ENCODE results near the gene VPS33B. TPM values are rescaled to one million over a fixed set of nuclear protein-coding genes. Genes with fewer than 3 reads are reported as not detected.

VPS33B gene
- total and polyA plus RNA-seq, 4 donors = 1.3 to 8.9 (median 4.5) TPM

DNA sequence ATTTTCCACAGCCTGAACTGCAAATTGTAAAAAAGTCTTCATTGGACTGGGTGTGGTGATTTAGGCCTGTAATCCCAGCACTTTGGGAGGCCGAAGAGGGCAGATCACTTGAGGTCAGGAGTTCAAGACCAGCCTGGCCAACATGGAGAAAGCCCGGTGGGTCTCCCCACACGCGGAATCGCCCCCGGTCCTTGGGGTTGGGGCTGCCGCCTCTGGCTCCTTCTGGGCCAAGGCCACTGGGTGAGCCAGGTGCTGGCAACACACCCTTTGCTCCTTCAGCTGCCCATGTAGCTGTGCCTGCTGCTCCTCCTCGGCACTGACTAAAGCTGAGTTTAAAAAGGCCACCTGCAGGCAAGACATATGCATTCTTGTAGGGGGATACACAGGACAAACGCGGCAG, 9.4 kb upstream of the VPS33B start:
- Histone ChIP-seq H3K9me3 (ENCODE audit: control insufficient read depth in 4 of 4, low read length in 3 of 4) (no peaks in the 10 kb centered on the region), H3K27ac (ENCODE audit: low read depth in 1 of 2, low read length in 2 of 2) (no peak overlapping the region), H3K36me3 (ENCODE audit: control insufficient read depth in 4 of 4, insufficient read depth in 3 of 4, low read depth in 1 of 4, low read length in 3 of 4) (no peaks in the 10 kb centered on the region), H3K4me3 (ENCODE audit: low read depth in 1 of 3, low read length in 3 of 3) (no peak overlapping the region), H3K9ac (ENCODE audit: low read depth in 1 of 2, low read length in 2 of 2) (no peak overlapping the region), H3K4me1 (ENCODE audit: control insufficient read depth in 4 of 4, insufficient read depth in 4 of 4, low read length in 3 of 4) (peaks cover 0 to 3% (median 0%) of the 10 kb centered on the region in 4 donors), H3K27me3 (ENCODE audit: control insufficient read depth in 4 of 4, insufficient read depth in 4 of 4, low read length in 3 of 4) (no peaks in the 10 kb centered on the region)
- no peak for DNase-seq (ENCODE audit: low spot score)
- WGBS = 86% methylated on average over 10 of the region's 10 CpGs
- TF ChIP-seq FOXA1 (IDR thresholded peaks at IDR 0.05) (no peak), HNF4G (IDR thresholded peaks at IDR 0.05) (no peak), RXRA (IDR thresholded peaks at IDR 0.05) (no peak), SP1 (IDR thresholded peaks at IDR 0.05) (no peak), RAD21 (IDR thresholded peaks at IDR 0.05) (no peak), FOXA2 (IDR thresholded peaks at IDR 0.05) (no peak), JUND (IDR thresholded peaks at IDR 0.05) (no peak), HNF4A (conservative IDR thresholded peaks at IDR 0.05) (no peak), EGR1 (IDR thresholded peaks at IDR 0.05; ENCODE audit: low read depth in 2 of 2) (no peak), GABPA (IDR thresholded peaks at IDR 0.05 in 1 of 2, conservative IDR thresholded peaks at IDR 0.05 in 1 of 2) (no peak), YY1 (IDR thresholded peaks at IDR 0.05) (no peak), TAF1 (conservative IDR thresholded peaks at IDR 0.05) (no peak), NR2F2 (IDR thresholded peaks at IDR 0.05) (no peak)
- TF ChIP-seq, protein P1, sequence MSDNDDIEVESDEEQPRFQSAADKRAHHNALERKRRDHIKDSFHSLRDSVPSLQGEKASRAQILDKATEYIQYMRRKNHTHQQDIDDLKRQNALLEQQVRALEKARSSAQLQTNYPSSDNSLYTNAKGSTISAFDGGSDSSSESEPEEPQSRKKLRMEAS (IDR thresholded peaks at IDR 0.05) = no peak
- TF ChIP-seq, protein P2, sequence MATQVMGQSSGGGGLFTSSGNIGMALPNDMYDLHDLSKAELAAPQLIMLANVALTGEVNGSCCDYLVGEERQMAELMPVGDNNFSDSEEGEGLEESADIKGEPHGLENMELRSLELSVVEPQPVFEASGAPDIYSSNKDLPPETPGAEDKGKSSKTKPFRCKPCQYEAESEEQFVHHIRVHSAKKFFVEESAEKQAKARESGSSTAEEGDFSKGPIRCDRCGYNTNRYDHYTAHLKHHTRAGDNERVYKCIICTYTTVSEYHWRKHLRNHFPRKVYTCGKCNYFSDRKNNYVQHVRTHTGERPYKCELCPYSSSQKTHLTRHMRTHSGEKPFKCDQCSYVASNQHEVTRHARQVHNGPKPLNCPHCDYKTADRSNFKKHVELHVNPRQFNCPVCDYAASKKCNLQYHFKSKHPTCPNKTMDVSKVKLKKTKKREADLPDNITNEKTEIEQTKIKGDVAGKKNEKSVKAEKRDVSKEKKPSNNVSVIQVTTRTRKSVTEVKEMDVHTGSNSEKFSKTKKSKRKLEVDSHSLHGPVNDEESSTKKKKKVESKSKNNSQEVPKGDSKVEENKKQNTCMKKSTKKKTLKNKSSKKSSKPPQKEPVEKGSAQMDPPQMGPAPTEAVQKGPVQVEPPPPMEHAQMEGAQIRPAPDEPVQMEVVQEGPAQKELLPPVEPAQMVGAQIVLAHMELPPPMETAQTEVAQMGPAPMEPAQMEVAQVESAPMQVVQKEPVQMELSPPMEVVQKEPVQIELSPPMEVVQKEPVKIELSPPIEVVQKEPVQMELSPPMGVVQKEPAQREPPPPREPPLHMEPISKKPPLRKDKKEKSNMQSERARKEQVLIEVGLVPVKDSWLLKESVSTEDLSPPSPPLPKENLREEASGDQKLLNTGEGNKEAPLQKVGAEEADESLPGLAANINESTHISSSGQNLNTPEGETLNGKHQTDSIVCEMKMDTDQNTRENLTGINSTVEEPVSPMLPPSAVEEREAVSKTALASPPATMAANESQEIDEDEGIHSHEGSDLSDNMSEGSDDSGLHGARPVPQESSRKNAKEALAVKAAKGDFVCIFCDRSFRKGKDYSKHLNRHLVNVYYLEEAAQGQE (IDR thresholded peaks at IDR 0.05) = no peak
- TF ChIP-seq, protein P3, sequence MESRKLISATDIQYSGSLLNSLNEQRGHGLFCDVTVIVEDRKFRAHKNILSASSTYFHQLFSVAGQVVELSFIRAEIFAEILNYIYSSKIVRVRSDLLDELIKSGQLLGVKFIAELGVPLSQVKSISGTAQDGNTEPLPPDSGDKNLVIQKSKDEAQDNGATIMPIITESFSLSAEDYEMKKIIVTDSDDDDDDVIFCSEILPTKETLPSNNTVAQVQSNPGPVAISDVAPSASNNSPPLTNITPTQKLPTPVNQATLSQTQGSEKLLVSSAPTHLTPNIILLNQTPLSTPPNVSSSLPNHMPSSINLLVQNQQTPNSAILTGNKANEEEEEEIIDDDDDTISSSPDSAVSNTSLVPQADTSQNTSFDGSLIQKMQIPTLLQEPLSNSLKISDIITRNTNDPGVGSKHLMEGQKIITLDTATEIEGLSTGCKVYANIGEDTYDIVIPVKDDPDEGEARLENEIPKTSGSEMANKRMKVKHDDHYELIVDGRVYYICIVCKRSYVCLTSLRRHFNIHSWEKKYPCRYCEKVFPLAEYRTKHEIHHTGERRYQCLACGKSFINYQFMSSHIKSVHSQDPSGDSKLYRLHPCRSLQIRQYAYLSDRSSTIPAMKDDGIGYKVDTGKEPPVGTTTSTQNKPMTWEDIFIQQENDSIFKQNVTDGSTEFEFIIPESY (IDR thresholded peaks at IDR 0.05) = no peak
- TF ChIP-seq, protein P4, sequence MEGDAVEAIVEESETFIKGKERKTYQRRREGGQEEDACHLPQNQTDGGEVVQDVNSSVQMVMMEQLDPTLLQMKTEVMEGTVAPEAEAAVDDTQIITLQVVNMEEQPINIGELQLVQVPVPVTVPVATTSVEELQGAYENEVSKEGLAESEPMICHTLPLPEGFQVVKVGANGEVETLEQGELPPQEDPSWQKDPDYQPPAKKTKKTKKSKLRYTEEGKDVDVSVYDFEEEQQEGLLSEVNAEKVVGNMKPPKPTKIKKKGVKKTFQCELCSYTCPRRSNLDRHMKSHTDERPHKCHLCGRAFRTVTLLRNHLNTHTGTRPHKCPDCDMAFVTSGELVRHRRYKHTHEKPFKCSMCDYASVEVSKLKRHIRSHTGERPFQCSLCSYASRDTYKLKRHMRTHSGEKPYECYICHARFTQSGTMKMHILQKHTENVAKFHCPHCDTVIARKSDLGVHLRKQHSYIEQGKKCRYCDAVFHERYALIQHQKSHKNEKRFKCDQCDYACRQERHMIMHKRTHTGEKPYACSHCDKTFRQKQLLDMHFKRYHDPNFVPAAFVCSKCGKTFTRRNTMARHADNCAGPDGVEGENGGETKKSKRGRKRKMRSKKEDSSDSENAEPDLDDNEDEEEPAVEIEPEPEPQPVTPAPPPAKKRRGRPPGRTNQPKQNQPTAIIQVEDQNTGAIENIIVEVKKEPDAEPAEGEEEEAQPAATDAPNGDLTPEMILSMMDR (IDR thresholded peaks at IDR 0.05; ENCODE audit: low read depth, low read length, missing input control) = no peak
- TF ChIP-seq, protein P5, sequence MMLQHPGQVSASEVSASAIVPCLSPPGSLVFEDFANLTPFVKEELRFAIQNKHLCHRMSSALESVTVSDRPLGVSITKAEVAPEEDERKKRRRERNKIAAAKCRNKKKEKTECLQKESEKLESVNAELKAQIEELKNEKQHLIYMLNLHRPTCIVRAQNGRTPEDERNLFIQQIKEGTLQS (IDR thresholded peaks at IDR 0.05) = no peak
